Testis (tissue), 3 donors: ENCODE measurements around the gene MPV17. TPM values are rescaled to one million over a fixed set of nuclear protein-coding genes. Genes with fewer than 3 reads are reported as not detected.

Experiments
- DNase-seq: peaks from one replicate; pipeline ENCODE4 v3.0.0-alpha.2; 2019
- H3K27ac ChIP-seq, 2 donors: fragments of 200-600 bp; sonication (generic); one replicate each; pipeline ENCODE4 v1.5.1; 2019
- H3K27me3 ChIP-seq: fragments of 200-600 bp; sonication (generic); one replicate; pipeline ENCODE4 v1.5.1; 2019
- H3K36me3 ChIP-seq: fragments of 200-600 bp; sonication (generic); one replicate; pipeline ENCODE4 v1.5.1; 2017; ENCODE audit warnings: low read depth; ENCODE audit errors: missing control alignments
- H3K4me1 ChIP-seq: fragments of 200-600 bp; sonication (generic); one replicate; pipeline ENCODE4 v1.5.1; 2019
- H3K4me3 ChIP-seq, 2 donors: fragments of 200-600 bp; sonication (generic); one replicate each; pipeline ENCODE4 v1.5.1; 2017 to 2019
- H3K9me3 ChIP-seq: fragments of 200-600 bp; sonication (generic); one replicate; pipeline ENCODE4 v1.5.1; 2017
- CTCF ChIP-seq, 3 experiments: fragments of 450-650 bp in 2 of 3; fragments of 200-600 bp in 1 of 3; sonication (generic) in 1 of 3; IDR thresholded peaks; one replicate each; pipeline ENCODE4 v1.5.1; 2016 to 2019; ENCODE audit warnings: antibody characterized with exemption in 3 of 3, mild to moderate bottlenecking in 2 of 3, moderate library complexity in 1 of 3
- POLR2A ChIP-seq: fragments of 450-650 bp; IDR thresholded peaks from one replicate; pipeline ENCODE4 v1.6.1; 2017; ENCODE audit warnings: antibody characterized with exemption, mild to moderate bottlenecking, moderate library complexity
- WGBS, 2 donors: methylation state at CpG; one replicate each; pipeline ENCODE4 v1.1.5; 2018; 5-methylcytosine and 5-hydroxymethylcytosine counted together
- intact Hi-C: fragments of 100-400 bp; cut with DNase I; formaldehyde crosslinking; loops from one replicate; pipeline ENCODE4 v1.15.1; 2023; ENCODE audit warnings: low total_unique reads
- polyA plus RNA-seq: library from polyadenylated mRNA; stranded (reverse); fragments of 350-450 nt; fragmentation: Illumina TruSeq; extraction: RNeasy Lipid Tissue Mini Kit (QIAGEN cat#74804); gene quantifications from one replicate; pipeline ENCODE4 v1.2.3, GENCODE V29; 2014; ENCODE audit warnings: low read depth, low replicate concordance; ENCODE audit not compliant: insufficient read depth
- total RNA-seq, 2 donors: library from RNA; depleted of rRNA; stranded (reverse); fragments of >200 nt; gene quantifications; one replicate each; pipeline ENCODE4 v1.2.3, GENCODE V29; 2016

MPV17 gene
- total and polyA plus RNA-seq, 3 donors from 2014 or later: 59.5 to 72.3 (median 71.2) TPM

GRCh38 chr2:27281855-27282559 is 40.9 kb downstream of the MPV17 start, which contains the start of gene TRIM54:
TRIM54 (plus strand) TSS chr2:27282429; CDS start chr2:27282732, 303 bp downstream.
- Histone ChIP-seq H3K36me3 (no peaks in the 10 kb centered on the region), H3K4me1 (peaks cover 36% of the 10 kb centered on the region), H3K27me3 (no peaks in the 10 kb centered on the region), H3K27ac (peak within 1 kb of the TSS; percentile 38 to 52), H3K4me3 (no peak within 1 kb of the TSS), H3K9me3 (no peaks in the 10 kb centered on the region)
- peak; percentile 72 for DNase-seq
- intact Hi-C loops: no loop called here
- TF ChIP-seq POLR2A: no peak
- no peak for TF ChIP-seq CTCF (IDR thresholded peaks at IDR 0.05)
- 50 to 64% methylated on average over 4 to 5 of the region's 5 CpGs for WGBS, 2 donors

GRCh38 chr2:27281442-27281841 is 41.5 kb downstream of the MPV17 start:
- TF ChIP-seq POLR2A (no peak), CTCF (IDR thresholded peaks at IDR 0.05) (no peak)
- Histone ChIP-seq H3K27me3 (no peaks in the 10 kb centered on the region), H3K36me3 (no peaks in the 10 kb centered on the region), H3K9me3 (no peaks in the 10 kb centered on the region), H3K4me1 (peaks cover 36% of the 10 kb centered on the region), H3K27ac (peak overlapping the region in 1 of 2 donors; percentile 9), H3K4me3 (no peak overlapping the region)
- no peak for DNase-seq
- WGBS, 2 donors: 44 to 52% methylated on average over 3 of the region's 3 CpGs
- intact Hi-C loops: no loop called here

- H3K27ac ChIP-seq: no peak overlapping the region
- WGBS, 2 donors: 72 to 86% methylated on average over 3 of the region's 3 CpGs
- intact Hi-C loops: no loop called here
- H3K4me1 ChIP-seq: peaks cover 36% of the 10 kb centered on the region
- H3K27me3 ChIP-seq: no peaks in the 10 kb centered on the region
- H3K9me3 ChIP-seq: no peaks in the 10 kb centered on the region
- H3K36me3 ChIP-seq: no peaks in the 10 kb centered on the region
- no peak overlapping the region for H3K4me3 ChIP-seq
- no peak for DNase-seq
- TF ChIP-seq POLR2A (no peak), CTCF (IDR thresholded peaks at IDR 0.05) (no peak)
Observed at GRCh38 chr2:27280826-27281225, 42.1 kb downstream of the MPV17 start.

GRCh38 chr2:27278010-27278409 is 44.9 kb downstream of the MPV17 start:
- H3K9me3 ChIP-seq: no peaks in the 10 kb centered on the region
- H3K4me1 ChIP-seq: peaks cover 46% of the 10 kb centered on the region
- no peaks in the 10 kb centered on the region for H3K27me3 ChIP-seq
- no peak for DNase-seq
- TF ChIP-seq CTCF (IDR thresholded peaks at IDR 0.05): no peak
- TF ChIP-seq POLR2A: no peak
- H3K4me3 ChIP-seq: no peak overlapping the region
- intact Hi-C loops: no loop called here
- 67 to 89% methylated on average over 1 of the region's 1 CpG for WGBS, 2 donors
- H3K36me3 ChIP-seq: no peaks in the 10 kb centered on the region
- no peak overlapping the region for H3K27ac ChIP-seq
